ENCODE data around the gene CACNA1C. TPM values are rescaled to one million over a fixed set of nuclear protein-coding genes. Genes with fewer than 3 reads are reported as not detected.

Gene CACNA1C
- total and polyA plus RNA-seq, 2 of the 4 experiments (the other 2 are of a cell fraction), result 1.6 to 2.6 TPM

DNA sequence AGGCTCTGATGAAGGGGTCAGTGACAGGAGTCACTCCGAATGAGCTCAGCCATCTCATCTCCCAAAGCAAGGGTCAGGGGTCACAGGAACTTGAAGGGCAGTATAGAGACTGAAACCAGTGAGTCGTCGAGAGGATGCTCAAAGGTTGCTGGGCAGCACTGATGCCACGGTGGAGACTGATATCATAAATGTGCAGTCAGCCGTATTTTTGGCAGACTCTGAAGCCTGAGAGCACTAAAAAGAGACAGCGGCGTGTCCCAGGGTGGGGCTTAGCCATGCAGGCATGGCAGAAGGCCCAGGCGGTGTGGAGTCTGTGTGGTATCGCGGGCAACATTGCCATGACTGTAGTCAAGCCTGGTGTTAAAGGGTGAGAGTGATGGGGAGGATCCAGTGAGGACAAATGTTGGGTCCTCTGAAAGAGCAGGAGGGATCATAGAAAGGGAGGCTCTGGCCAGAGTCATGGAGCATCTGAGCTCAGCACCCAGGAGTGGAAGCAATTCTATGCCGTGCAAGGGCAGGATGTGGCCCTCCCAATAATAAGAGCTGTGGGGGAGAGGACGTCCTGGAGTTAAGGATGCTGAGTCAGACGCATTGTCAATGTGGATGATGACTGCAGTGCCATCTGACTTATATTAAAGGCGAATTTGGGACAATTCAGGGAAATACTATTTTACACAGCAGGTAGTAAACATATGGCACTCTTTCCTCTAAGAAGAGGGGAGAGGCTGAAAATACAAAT, 500.8 kb downstream of the CACNA1C start:
- ATAC-seq (ENCODE audit: low read depth) (no peak), DNase-seq (no peak)
- no peak overlapping the region for H2AK5ac ChIP-seq (ENCODE audit: low read depth, low read length)
- H3K9me1 ChIP-seq (ENCODE audit: insufficient read depth, low read length), result no peaks in the 10 kb centered on the region
- H4K91ac ChIP-seq (ENCODE audit: insufficient read depth, low read depth, low read length), result no peak overlapping the region
- H3K27ac ChIP-seq (ENCODE audit: insufficient read depth, low read length), result no peak overlapping the region
- no peak overlapping the region for H3K9ac ChIP-seq (ENCODE audit: low read depth, low read length)
- H4K8ac ChIP-seq (ENCODE audit: low read depth in 2 of 2, low read length in 2 of 2), result no peak overlapping the region
- H3K4me3 ChIP-seq (ENCODE audit: insufficient read depth, low read depth, low read length), result no peak overlapping the region
- H4K5ac ChIP-seq (ENCODE audit: low read depth, low read length), result no peak overlapping the region
- no peak overlapping the region for H3K4ac ChIP-seq (ENCODE audit: low read depth, low read length)
- no peak overlapping the region for H2BK5ac ChIP-seq (ENCODE audit: low read depth, low read length, poor library complexity, severe bottlenecking)
- no peak overlapping the region for H2BK15ac ChIP-seq (ENCODE audit: low read depth, low read length)
- H3K4me1 ChIP-seq (ENCODE audit: control insufficient read depth, insufficient read depth, low read length), result no peaks in the 10 kb centered on the region; the same call in 1 of the 2 replicates
- CTCF ChIA-PET, result no interaction called here
- no peaks in the 10 kb centered on the region for H3K9me3 ChIP-seq (ENCODE audit: control insufficient read depth, insufficient read depth, low read length)
- 94% methylated on average over 3 of the region's 14 CpGs; no CpG with 5 or more reads in 1 of the 2 experiments for WGBS, 2 experiments (ENCODE audit: extremely low coverage in 2 of 2, insufficient read length in 1 of 2)
- no peak overlapping the region for H3K56ac ChIP-seq (ENCODE audit: extremely low read depth, insufficient read depth, low read length)
- no peaks in the 10 kb centered on the region for H4K20me1 ChIP-seq (ENCODE audit: insufficient read depth, low read length)
- no peak overlapping the region for H3K23ac ChIP-seq (ENCODE audit: low read depth, low read length)
- no TSS peak for BruUV-seq (replicated peaks)
- no peaks in the 10 kb centered on the region for H3K27me3 ChIP-seq (ENCODE audit: control insufficient read depth, insufficient read depth, low read length)
- dilution Hi-C loops (cut with HindIII; ENCODE audit: low sequenced_read_pairs, unreplicated experiment), result no loop called here
- no peak overlapping the region for H3K14ac ChIP-seq (replicated peaks; ENCODE audit: low read depth, low read length)
- H3K79me1 ChIP-seq (ENCODE audit: low read depth in 1 of 2, low read length in 2 of 2), result no peaks in the 10 kb centered on the region
- intact Hi-C loops (cut with micrococcal nuclease), result no loop called here
- H3K18ac ChIP-seq (ENCODE audit: low read depth, low read length), result no peak overlapping the region
- H2AFZ ChIP-seq (replicated peaks; ENCODE audit: low read length, poor library complexity), result no peak overlapping the region
- H3K4me2 ChIP-seq (ENCODE audit: low read depth, low read length), result no peak overlapping the region
- TF ChIP-seq MAZ (IDR thresholded peaks at IDR 0.05; ENCODE audit: borderline replicate concordance, low read depth, low read length), result no peak
- no peak for TF ChIP-seq FOS (IDR thresholded peaks at IDR 0.05; ENCODE audit: low read depth, low read length)
- no peak for TF ChIP-seq RFX5 (IDR thresholded peaks at IDR 0.05; ENCODE audit: low read depth, low read length)
- no peak for TF ChIP-seq NFE2L2 (IDR thresholded peaks at IDR 0.05; ENCODE audit: low read depth, low read length)
- no peak for TF ChIP-seq RCOR1 (IDR thresholded peaks at IDR 0.05; ENCODE audit: insufficient replicate concordance, low read length)
- TF ChIP-seq POLR2A (IDR thresholded peaks at IDR 0.05; ENCODE audit: low read depth, low read length), result no peak
- TF ChIP-seq USF2 (IDR thresholded peaks at IDR 0.05; ENCODE audit: low read depth, low read length), result no peak
- no peak for TF ChIP-seq CEBPB (IDR thresholded peaks at IDR 0.05; ENCODE audit: low read depth, low read length)
- TF ChIP-seq, protein P1, sequence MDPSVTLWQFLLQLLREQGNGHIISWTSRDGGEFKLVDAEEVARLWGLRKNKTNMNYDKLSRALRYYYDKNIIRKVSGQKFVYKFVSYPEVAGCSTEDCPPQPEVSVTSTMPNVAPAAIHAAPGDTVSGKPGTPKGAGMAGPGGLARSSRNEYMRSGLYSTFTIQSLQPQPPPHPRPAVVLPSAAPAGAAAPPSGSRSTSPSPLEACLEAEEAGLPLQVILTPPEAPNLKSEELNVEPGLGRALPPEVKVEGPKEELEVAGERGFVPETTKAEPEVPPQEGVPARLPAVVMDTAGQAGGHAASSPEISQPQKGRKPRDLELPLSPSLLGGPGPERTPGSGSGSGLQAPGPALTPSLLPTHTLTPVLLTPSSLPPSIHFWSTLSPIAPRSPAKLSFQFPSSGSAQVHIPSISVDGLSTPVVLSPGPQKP (IDR thresholded peaks at IDR 0.05; ENCODE audit: borderline replicate concordance, low read depth, low read length), result no peak
- TF ChIP-seq SMC3 (IDR thresholded peaks at IDR 0.05; ENCODE audit: low read depth, low read length), result no peak
- no peak for TF ChIP-seq CHD1 (IDR thresholded peaks at IDR 0.05; ENCODE audit: low read depth, low read length)
- TF ChIP-seq CTCF (conservative IDR thresholded peaks at IDR 0.05; ENCODE audit: low read depth, low read length), result no peak
- peaks cover 26% of the 10 kb centered on the region for H3K36me3 ChIP-seq (ENCODE audit: control insufficient read depth, insufficient read depth, low read length)
- no peak overlapping the region for H2BK20ac ChIP-seq (ENCODE audit: low read depth, low read length)
- no peak overlapping the region for H2BK120ac ChIP-seq (ENCODE audit: low read depth, low read length)
- POLR2A ChIA-PET (ENCODE audit: unreplicated experiment), result no interaction called here
- in situ Hi-C loops (cut with MboI; ENCODE audit: low sequenced_read_pairs), result no loop called here
- H2AK9ac ChIP-seq (replicated peaks; ENCODE audit: low read depth, low read length, poor library complexity), result no peak overlapping the region

Measured in IMR-90 (cell line).